Suppressor macrophage treated with lipopolysaccharide for 1 hour (primary cell): ENCODE results near the gene WDHD1.
"Not testable (repeated sequence)": the region's sequence is repeated elsewhere in the genome, so short reads cannot be mapped to it uniquely, and the experiment has no call there.

Source experiments
- DNase-seq, 3 donors: peaks; one replicate each; pipeline ENCODE4 v3.0.0-alpha.2; 2020 to 2022

The WDHD1 gene

DNA sequence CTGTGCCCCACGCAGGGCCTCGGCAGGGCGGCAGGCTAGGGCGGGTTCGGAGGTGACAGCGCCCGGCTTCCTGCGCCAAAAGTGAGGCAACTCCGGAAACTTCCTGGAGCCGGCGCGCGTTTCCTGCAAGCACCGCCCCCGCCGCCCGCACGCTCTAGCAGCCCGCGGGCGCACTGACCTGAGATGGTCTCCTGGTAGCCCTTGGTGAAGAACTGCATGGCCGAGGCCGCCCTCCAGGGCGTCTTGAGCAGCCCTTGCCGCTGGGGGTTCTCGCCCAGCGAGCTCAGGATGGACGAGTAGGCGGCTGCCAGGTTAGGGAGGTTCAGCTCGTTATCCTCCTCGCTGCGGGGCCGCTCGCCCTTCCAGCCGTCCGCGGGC is 124.8 kb downstream of the WDHD1 start:
- DNase-seq = peak; percentile 97 to 98 (median 98)

DNA sequence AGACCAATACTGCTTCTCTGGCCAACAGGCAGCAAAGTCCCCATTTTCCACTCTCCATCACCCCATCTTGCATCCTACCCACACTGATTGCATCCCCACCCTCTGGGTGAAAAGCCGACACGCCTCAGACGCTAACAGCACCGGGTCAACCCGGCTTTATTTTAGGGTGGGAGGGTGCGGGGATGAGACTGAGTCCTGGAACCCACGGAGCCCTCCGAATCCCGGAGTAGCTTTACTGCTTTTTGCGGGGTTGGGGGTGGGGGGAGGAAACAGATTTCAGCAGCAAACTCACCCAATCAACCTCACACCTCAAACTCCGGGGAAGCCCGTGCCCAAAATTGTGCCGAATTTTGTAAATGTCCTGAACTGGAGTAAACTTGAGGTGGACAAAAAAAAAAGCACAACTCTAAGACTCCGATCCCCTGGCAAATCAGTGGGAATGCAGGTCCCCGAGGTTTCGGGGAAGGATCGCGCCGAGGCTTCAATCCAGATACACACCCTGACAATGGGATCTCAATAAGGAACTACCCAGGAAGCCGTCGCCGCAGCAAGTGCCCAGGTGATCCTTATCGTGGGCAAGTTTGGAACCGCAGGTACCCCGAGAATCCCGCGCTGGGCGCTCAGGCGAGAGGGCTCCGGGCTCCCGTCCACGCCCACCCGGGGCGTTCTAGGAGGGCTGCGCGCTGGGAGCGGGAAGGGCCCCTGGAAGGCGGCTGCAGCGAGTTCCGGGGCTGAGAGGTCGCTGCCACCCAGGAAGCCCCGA is 125.3 kb downstream of the WDHD1 start:
- peak; percentile 37 to 58 (median 38) for DNase-seq

DNA sequence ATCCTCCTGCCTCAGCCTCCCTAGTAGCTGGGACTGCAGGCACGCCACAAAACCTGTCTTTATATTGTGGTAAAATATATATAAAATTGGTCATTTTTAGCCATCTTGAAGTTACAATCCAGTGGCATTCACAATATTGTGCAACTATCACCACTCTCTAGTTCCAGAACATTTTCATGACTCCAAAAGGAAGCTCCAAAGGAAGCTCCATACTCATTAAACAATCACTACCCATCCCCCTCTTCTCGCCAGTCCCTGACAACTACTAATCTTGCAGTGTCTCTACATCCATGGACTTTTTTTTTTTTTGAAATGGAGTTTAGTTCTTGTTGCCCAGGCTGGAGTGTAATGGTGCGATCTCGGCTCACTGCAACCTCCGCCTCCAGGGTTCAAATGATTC is 127.3 kb downstream of the WDHD1 start:
- peak; percentile 30 to 59 (median 51) for DNase-seq

DNA sequence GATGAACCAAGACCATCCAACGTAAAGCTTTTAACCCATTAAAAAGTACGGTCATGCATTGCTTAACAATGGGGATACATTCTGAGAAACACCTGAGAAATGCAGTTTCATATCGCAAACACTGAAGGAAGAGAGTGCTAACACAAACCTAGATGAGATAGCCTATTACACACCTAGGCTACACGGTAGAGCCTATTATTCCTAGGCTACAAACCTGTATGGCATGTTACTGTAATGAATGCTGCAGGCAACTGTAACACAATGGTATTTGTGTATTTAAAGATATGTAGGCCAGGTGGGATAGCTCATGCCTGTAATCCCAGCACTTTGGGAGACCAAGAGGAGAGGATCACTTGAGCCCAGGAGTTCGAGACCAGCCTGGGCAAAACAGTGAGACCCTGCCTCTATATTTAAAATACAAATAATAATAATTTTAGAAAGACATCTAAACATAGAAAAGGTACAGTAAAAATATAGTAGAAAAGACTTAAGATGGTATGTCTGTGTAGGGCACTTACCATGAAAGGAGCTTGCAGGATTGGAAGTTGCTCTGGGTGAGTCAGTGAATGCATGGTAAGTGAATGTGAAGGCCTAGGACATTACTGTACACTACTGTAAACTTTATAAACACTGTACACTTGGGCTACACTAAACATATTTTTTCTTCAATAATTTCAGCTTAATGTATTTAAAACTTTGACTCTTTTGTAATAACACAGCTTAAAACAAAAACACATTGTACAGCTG is 128.9 kb downstream of the WDHD1 start:
- not testable (repeated sequence) for DNase-seq

DNA sequence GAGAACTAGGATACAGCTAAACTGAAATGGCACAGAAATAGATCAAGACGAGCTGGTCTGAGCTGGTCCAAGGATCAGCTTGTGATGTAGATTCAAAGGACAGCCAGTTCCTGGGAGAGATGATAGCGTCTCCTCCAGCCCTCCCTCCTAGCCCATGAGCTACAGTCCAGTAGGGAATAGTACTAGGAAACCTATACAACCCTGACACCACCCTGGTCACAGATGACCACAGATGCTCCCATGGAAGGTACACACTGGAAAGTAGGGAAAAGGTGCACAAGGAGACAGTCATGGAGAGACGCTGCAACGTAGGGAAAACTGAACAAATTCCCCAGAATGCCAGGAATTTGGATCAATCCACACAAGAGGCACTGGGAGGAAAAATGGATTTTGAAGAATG is 131.2 kb downstream of the WDHD1 start:
- no peak for DNase-seq

- DNase-seq = peak; percentile 17 to 37 (median 34)
These were observed 131.9 kb downstream of the WDHD1 start for GRCh38 chr14:54894995-54895394.

DNA sequence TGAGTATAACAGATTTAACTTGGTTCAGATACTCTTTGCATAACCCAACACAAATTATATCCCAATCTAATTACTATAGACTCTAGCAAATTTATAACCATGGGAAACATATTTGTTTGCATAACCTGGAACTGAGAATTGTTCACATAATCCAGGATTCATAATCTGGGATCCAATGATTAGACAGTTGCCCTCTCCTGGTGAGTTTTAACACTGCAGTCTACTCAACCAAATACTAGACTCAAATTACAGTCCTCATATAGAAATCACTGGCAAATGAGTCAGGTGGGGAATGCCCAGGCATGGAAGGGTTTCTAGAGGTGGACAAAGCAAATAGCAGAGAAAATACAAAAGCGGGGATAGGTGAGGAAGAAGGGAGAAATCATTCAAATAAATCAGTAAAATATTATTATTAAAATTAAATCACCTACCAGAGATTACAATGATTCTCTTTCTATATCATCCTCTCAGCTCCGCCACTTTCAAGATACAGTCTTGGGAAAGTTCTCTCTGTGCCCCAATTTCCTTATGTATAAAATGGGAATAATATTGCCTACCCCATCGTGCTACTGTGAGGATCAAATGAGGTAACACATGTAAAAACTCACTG is 133.6 kb downstream of the WDHD1 start:
- peak; percentile 82 to 90 (median 89) for DNase-seq

DNA sequence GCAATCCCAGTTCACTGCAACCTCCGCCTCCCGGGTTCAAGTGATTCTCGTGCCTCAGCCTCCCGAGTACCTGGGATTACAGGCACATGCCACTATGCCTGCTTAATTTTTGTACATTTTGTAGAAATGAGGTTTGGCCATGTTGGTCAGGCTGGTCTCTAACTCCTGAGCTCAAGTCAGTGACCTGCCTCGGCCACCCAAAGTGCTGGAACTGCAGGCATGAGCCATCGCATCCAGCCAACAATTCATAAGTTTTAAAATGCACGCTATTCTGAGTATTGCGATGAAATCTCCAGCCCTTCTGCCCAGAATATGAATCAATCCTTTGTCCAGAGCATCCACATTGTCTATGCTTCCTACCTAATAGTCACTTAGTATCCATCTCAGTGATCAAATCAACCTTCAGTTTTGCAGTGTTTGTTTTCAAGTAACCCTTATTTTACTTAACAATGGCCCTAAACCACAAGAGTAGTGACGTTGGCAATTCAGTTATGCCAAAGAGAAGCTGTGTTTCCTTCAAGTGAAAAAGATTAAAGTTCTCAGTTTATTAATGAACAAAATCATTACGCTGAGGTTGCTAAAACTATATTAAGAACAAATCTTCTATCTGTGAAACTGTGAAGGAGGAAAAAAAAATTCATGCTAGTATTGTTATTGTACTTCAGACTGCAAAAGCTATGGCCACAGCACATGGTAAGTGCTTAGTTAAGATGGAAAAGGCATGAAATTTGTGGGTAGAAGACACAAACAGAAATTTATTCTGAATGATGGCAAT is 135.2 kb downstream of the WDHD1 start:
- no peak for DNase-seq

DNA sequence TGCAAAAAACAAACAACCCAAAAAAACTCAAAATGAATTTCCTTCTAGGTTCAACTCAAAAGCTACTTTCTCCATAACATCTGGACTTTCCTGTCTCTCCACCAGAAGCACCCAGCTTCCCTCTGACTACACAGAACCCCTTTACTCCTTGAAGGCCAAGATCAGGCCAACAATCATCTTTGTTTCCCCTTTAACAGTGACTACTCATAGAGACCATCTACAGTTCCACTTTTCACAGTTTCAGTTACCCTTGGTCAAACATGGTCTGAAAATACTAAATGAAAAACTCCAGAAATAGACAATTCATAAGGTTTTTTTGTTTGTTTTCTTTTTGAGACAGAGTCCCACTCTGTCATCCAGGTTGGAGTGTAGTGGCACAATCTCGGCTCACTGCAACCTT is 136.1 kb downstream of the WDHD1 start:
- peak; percentile 69 to 88 (median 83) for DNase-seq

DNA sequence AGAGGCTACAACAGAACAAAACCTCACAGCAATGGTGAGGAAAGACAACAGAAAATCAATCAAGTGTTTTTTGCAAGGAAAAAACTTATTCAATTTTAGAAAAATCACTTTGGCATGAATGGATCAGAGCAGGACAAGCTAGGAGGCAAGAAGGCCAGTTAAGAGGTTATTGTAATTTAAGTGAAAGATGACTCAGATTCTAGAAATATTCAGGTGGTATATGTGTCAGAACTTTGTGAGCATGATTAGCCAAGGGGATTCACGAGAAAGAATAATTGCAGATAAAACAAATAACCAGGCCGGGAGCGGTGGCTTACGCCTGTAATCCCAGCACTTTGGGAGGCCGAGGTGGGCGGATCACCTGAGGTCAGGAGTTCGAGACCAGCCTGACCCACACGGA is 137.0 kb downstream of the WDHD1 start:
- DNase-seq = peak in 1 of 3 donors; percentile 40
